Prostate gland (tissue), 2 donors: Measurements from ENCODE around the gene TIAM2. TPM values are rescaled to one million over a fixed set of nuclear protein-coding genes. Genes with fewer than 3 reads are reported as not detected.
A peak's percentile ranks its signal among the peaks of the same experiment; 100 is the strongest.
"Not testable (repeated sequence)": the region's sequence is repeated elsewhere in the genome, so short reads cannot be mapped to it uniquely, and the experiment has no call there.

Source experiments
- DNase-seq: peaks from one replicate; pipeline ENCODE4 v3.0.0-alpha.2; 2019; ENCODE audit warnings: low spot score
- H3K27ac ChIP-seq, 2 donors: fragments of 200-600 bp; sonication (generic); 2 replicates each; pipeline ENCODE4 v1.5.1; 2017 to 2019
- H3K27me3 ChIP-seq: fragments of 200-600 bp; sonication (generic); replicated peaks from 2 replicates; pipeline ENCODE4 v1.5.1; 2019; ENCODE audit not compliant: insufficient read depth
- H3K36me3 ChIP-seq, 2 donors: fragments of 200-600 bp; sonication (generic); 1 replicate in 1 of 2; 2 replicates in 1 of 2; pipeline versions ENCODE4 v1.5.1 to v1.8.1; 2017 to 2019
- H3K4me1 ChIP-seq: fragments of 200-600 bp; sonication (generic); replicated peaks from 2 replicates; pipeline ENCODE4 v1.5.1; 2019
- H3K4me3 ChIP-seq, 2 donors: fragments of 200-600 bp; sonication (generic); 2 replicates each; pipeline ENCODE4 v1.5.1; 2017 to 2019
- H3K9me3 ChIP-seq: fragments of 200-600 bp; sonication (generic); 2 replicates; pipeline ENCODE4 v1.5.1; 2017
- CTCF ChIP-seq, 4 experiments: fragments of 200-600 bp in 2 of 4; fragments of 450-650 bp in 2 of 4; sonication (generic) in 2 of 4; IDR thresholded peaks; 1 replicate in 3 of 4; 2 replicates in 1 of 4; pipeline ENCODE4 v1.5.1; 2016 to 2019; ENCODE audit warnings: antibody characterized with exemption in 4 of 4, mild to moderate bottlenecking in 2 of 4, moderate library complexity in 2 of 4
- POLR2A ChIP-seq: fragments of 450-650 bp; IDR thresholded peaks from one replicate; pipeline ENCODE4 v1.6.1; 2016; ENCODE audit warnings: antibody characterized with exemption, mild to moderate bottlenecking
- POLR2AphosphoS5 ChIP-seq: sonication (generic); formaldehyde crosslinking; IDR thresholded peaks from one replicate; pipeline ENCODE4 v1.6.1; 2017; ENCODE audit warnings: antibody characterized with exemption
- WGBS: methylation state at CpG from one replicate; pipeline ENCODE4 v1.1.5; 2018; 5-methylcytosine and 5-hydroxymethylcytosine counted together
- intact Hi-C: fragments of 100-400 bp; cut with DNase I; formaldehyde crosslinking; loops from one replicate; pipeline ENCODE4 v1.14.2; 2022
- total RNA-seq, 2 donors: library from RNA; depleted of rRNA; stranded (reverse); fragments of >200 nt; gene quantifications; one replicate each; pipeline ENCODE4 v1.1.0, GENCODE V29; 2016

TIAM2 gene
- total RNA-seq, 2 donors from 2014 or later, result 13.1 to 21.6 TPM

- 82% methylated on average over 22 of the region's 23 CpGs for WGBS
Measured at GRCh38 chr6:155213611-155214372, 218.7 kb downstream of the TIAM2 start.

GRCh38 chr6:155215906-155216305 lies 220.8 kb downstream of the TIAM2 start:
- 96% methylated on average over 4 of the region's 4 CpGs for WGBS
- Histone ChIP-seq H3K4me1 (no peaks in the 10 kb centered on the region), H3K9me3 (no peaks in the 10 kb centered on the region), H3K4me3 (no peak overlapping the region), H3K27ac (no peak overlapping the region), H3K36me3 (no peaks in the 10 kb centered on the region), H3K27me3 (no peaks in the 10 kb centered on the region)
- no peak for DNase-seq
- intact Hi-C loops, result no loop called here
- TF ChIP-seq CTCF (IDR thresholded peaks at IDR 0.05) (no peak), POLR2A (no peak)

More at GRCh38 chr6:155213611-155214372, 218.7 kb downstream of the TIAM2 start:
- no peak overlapping the region for H3K27ac ChIP-seq
- no peaks in the 10 kb centered on the region for H3K9me3 ChIP-seq
- no peak for TF ChIP-seq CTCF (IDR thresholded peaks at IDR 0.05)
- no peak for TF ChIP-seq POLR2AphosphoS5
- TF ChIP-seq POLR2A, result no peak
- no peak for DNase-seq
- H3K27me3 ChIP-seq, result no peaks in the 10 kb centered on the region
- no peak overlapping the region for H3K4me3 ChIP-seq
- intact Hi-C loops, result no loop called here
- H3K36me3 ChIP-seq, result no peaks in the 10 kb centered on the region
- no peaks in the 10 kb centered on the region for H3K4me1 ChIP-seq

- intact Hi-C loops, result no loop called here
- Histone ChIP-seq H3K36me3 (no peaks in the 10 kb centered on the region), H3K4me1 (no peaks in the 10 kb centered on the region), H3K27me3 (no peaks in the 10 kb centered on the region), H3K9me3 (no peaks in the 10 kb centered on the region), H3K27ac (no peak overlapping the region), H3K4me3 (no peak overlapping the region)
- no peak for TF ChIP-seq CTCF (IDR thresholded peaks at IDR 0.05)
- TF ChIP-seq POLR2A, result no peak
- TF ChIP-seq POLR2AphosphoS5, result no peak
- no peak for DNase-seq
- WGBS, result 24% methylated on average over 11 of the region's 11 CpGs
Measured at GRCh38 chr6:155216312-155217046, 221.4 kb downstream of the TIAM2 start.

GRCh38 chr6:155218711-155219110 lies 223.6 kb downstream of the TIAM2 start:
- intact Hi-C loops, H3K36me3 ChIP-seq, H3K27me3 ChIP-seq, H3K27ac ChIP-seq, H3K4me1 ChIP-seq, DNase-seq, H3K4me3 ChIP-seq, H3K9me3 ChIP-seq: not testable (repeated sequence)
- 93% methylated on average over 20 of the region's 20 CpGs for WGBS

GRCh38 chr6:155219299-155219698 lies 224.2 kb downstream of the TIAM2 start:
- DNase-seq, result no peak
- Histone ChIP-seq H3K9me3 (no peaks in the 10 kb centered on the region), H3K4me3 (no peak overlapping the region), H3K27ac (peak overlapping the region; percentile 35 to 50), H3K4me1 (no peaks in the 10 kb centered on the region), H3K27me3 (no peaks in the 10 kb centered on the region), H3K36me3 (no peaks in the 10 kb centered on the region)
- intact Hi-C loops, result no loop called here
- TF ChIP-seq POLR2AphosphoS5 (no peak), CTCF (IDR thresholded peaks at IDR 0.05) (no peak), POLR2A (no peak)
- WGBS, result 68% methylated on average over 7 of the region's 7 CpGs
